GM23248 (cell line): ENCODE data around the gene KCNG2.

Experiments
- EZH2 ChIP-seq: fragments of 200-600 bp; sonication (generic); IDR thresholded peaks from 2 replicates; pipeline ENCODE4 v1.6.1; 2018; ENCODE audit warnings: antibody characterized with exemption, mild to moderate bottlenecking; ENCODE audit not compliant: insufficient read depth, poor library complexity, severe bottlenecking
- EZH2phosphoT487 ChIP-seq: fragments of 200-600 bp; sonication (generic); IDR thresholded peaks from 2 replicates; pipeline ENCODE4 v1.6.1; 2018; ENCODE audit warnings: antibody characterized with exemption, moderate library complexity, mild to moderate bottlenecking, low read depth; ENCODE audit not compliant: insufficient read depth

- no peak for TF ChIP-seq EZH2phosphoT487
- no peak for TF ChIP-seq EZH2
Measured at GRCh38 chr18:79756826-79757225, 40.9 kb upstream of the KCNG2 start.
